ENCODE measurements around the gene ARF5. TPM values are rescaled to one million over a fixed set of nuclear protein-coding genes. Genes with fewer than 3 reads are reported as not detected.
"Not testable (repeated sequence)": the region's sequence is repeated elsewhere in the genome, so short reads cannot be mapped to it uniquely, and the experiment has no call there.

ARF5 gene
- total RNA-seq, 4 donors from 2014 or later: 116 to 159 (median 124) TPM

- ATAC-seq (ENCODE audit: low FRiP score) (no peak), DNase-seq (ENCODE audit: low spot score) (no peak)
- TF ChIP-seq CTCF (IDR thresholded peaks at IDR 0.05): no peak
Observed at GRCh38 chr7:127556404-127556803, 31.8 kb upstream of the ARF5 start.

GRCh38 chr7:127557803-127558202, 30.4 kb upstream of the ARF5 start:
- TF ChIP-seq CTCF (IDR thresholded peaks at IDR 0.05): no peak
- ATAC-seq (ENCODE audit: low FRiP score): no peak
- no peak for DNase-seq (ENCODE audit: low spot score)

DNA sequence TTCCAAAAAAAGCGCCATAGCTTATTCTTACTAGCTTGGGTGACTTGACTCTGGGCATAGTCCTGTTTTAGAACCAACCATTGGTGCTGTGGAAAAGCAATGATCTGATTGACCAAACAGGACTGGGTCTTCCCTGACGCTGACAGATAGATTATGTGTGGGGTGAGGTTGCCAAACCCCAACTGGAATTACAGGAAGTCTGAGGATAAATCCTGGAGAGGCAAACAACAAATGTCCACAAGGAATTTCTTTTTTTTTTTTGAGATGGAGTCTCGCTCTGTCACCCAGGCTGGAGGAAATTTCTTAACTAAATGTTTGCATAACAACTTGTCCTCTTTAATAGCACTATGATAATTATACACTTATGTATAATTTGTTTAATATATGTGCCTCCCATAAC, 22.0 kb upstream of the ARF5 start:
- ATAC-seq (ENCODE audit: low FRiP score) (no peak), DNase-seq (ENCODE audit: low spot score) (no peak)
- TF ChIP-seq CTCF (IDR thresholded peaks at IDR 0.05): no peak

GRCh38 chr7:127568034-127568433, 20.2 kb upstream of the ARF5 start:
- not testable (repeated sequence) for DNase-seq (ENCODE audit: low spot score)

DNA sequence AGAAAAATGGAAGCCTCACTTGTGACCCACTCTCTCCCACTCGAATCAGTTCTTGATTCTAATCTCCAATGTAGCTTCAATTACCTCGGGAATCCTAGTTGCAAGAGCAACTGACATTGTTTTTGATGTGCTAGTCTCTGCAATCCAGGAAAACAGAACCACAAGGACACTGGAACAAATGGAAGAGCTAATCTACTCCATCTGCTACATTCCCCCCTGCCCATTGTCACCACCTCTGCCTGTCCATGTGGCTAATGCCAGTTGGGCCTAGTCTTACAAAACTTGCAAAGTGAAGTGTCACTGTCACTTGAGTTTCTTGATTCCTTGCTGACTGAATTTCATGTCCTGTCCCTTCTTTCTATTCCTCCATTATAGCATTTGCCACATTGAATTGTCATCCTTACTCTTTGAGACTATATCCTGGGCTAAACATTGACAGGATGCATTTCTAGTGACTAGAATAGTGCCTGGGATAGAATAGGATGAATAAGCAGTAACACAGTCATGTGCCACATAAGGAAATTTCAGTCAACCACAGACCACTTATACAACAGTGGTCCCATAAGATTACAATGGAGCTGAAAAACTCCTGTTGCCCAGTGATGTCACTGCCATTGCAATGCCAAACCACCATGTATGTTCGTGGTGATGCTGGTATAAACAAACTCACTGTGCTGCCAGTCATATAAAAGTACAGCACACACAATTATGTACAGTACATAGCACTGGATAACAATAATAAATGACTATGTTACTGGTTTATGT, 16.3 kb upstream of the ARF5 start:
- DNase-seq (ENCODE audit: low spot score) (no peak), ATAC-seq (ENCODE audit: low FRiP score) (no peak)
- TF ChIP-seq CTCF (IDR thresholded peaks at IDR 0.05): no peak

More at GRCh38 chr7:127568034-127568433, 20.2 kb upstream of the ARF5 start:
- ATAC-seq (ENCODE audit: low FRiP score): not testable (repeated sequence)

DNA sequence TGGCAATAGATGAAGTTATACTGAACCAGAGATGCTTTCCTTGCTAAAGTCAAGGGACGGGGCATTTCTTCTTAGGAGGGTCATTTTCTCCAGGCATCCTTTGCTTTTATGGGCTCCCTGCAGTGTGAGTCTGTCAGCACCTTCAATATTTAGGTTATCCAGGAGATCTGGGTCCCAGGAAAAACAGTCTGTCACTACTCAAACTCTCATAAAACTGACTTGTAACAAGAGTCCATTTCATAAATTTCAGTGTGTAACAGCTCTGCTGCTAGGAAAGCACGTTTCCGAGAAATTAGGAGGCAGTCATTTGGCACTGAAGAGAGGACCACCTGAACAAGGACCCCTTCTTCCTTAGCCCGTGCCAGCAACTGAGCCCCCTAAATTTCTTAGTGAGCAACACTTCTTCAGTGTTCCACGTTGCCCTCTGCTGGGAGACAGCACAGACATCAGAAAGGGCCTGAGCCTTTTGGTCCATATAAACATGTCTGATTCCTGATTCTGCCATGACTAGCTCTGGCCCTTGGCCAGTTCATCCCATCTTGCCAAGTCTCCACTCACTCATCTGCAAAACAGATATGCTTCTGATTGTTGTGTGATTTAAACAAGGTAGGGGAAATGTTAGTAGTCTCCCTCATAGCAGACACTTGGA, 10.1 kb upstream of the ARF5 start:
- no peak for ATAC-seq (ENCODE audit: low FRiP score)
- no peak for DNase-seq (ENCODE audit: low spot score)
- no peak for TF ChIP-seq CTCF (IDR thresholded peaks at IDR 0.05)

DNA sequence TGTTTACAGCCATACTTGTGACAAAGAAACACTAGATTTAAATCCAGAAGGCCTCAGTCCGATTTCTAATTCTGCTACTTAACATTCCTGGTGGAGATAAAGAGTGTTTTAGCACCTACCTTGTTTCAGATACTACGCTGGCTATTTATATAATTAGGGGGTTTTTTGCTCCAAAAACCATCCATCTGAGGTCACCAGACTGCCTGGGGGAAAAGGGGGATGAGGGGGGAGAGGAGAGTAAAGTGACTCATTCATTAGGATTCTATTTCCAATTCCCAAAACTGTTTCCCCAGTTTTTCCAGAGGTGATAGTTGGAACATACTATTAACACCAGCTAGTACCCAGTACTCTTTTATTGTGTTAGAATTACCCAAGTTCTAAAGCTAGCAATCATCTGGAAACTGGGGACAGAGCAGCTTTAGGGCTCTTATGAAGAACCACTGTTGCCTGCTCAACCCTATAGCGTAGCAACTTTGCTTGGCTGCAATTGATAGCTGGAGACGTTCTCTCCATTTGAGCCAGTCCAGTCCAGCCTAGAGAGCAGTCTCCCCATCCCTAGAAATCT, 9.4 kb upstream of the ARF5 start:
- TF ChIP-seq CTCF (IDR thresholded peaks at IDR 0.05): no peak
- ATAC-seq (ENCODE audit: low FRiP score) (no peak), DNase-seq (ENCODE audit: low spot score) (no peak)

Data from omental fat pad (tissue), 4 donors.